HG03060 (cell line): ENCODE measurements around the gene GUCA2A.

ENCODE experiments used
- ATAC-seq: cut with Tn5 transposase; IDR thresholded peaks from one replicate; pipeline ENCODE4 v1.9.1; 2021; ENCODE audit warnings: low read depth, moderate number of reproducible peaks; ENCODE audit not compliant: unreplicated experiment

The GUCA2A gene

GRCh38 chr1:42177541-42177981 is 13.0 kb upstream of the GUCA2A start:
- no peak for ATAC-seq

GRCh38 chr1:42176902-42177519 is 12.5 kb upstream of the GUCA2A start:
- ATAC-seq, result no peak

GRCh38 chr1:42175314-42176054 is 10.9 kb upstream of the GUCA2A start:
- ATAC-seq, result no peak

GRCh38 chr1:42173961-42174735 is 9.6 kb upstream of the GUCA2A start:
- ATAC-seq, result no peak

GRCh38 chr1:42173155-42173933 is 8.8 kb upstream of the GUCA2A start:
- no peak for ATAC-seq

- no peak for ATAC-seq
These were observed 8.0 kb upstream of the GUCA2A start for GRCh38 chr1:42172381-42173133.

GRCh38 chr1:42171679-42172266 is 7.2 kb upstream of the GUCA2A start:
- no peak for ATAC-seq

- ATAC-seq, result no peak
These were observed 6.5 kb upstream of the GUCA2A start for GRCh38 chr1:42170779-42171621.

- no peak for ATAC-seq
These were observed 4.2 kb upstream of the GUCA2A start for GRCh38 chr1:42168763-42169162.

GRCh38 chr1:42168391-42168670 is 3.8 kb upstream of the GUCA2A start:
- ATAC-seq, result no peak

- ATAC-seq, result no peak
These were observed 3.3 kb upstream of the GUCA2A start for GRCh38 chr1:42167611-42168390.

GRCh38 chr1:42165511-42166210 is 1.1 kb upstream of the GUCA2A start:
- ATAC-seq, result no peak

GRCh38 chr1:42163536-42164503 is 725 bp downstream of the GUCA2A start:
- ATAC-seq, result no peak

GRCh38 chr1:42163114-42163513 is 1.4 kb downstream of the GUCA2A start:
- ATAC-seq, result no peak

GRCh38 chr1:42162181-42162580 is 2.4 kb downstream of the GUCA2A start:
- no peak for ATAC-seq

- ATAC-seq, result no peak
These were observed 6.4 kb downstream of the GUCA2A start for GRCh38 chr1:42158189-42158588.
